ENCODE results near the gene HACL1.

Gene HACL1

GRCh38 chr3:15601399-15602145, at the start of gene HACL1, which contains the start of gene BTD:
Gene HACL1, minus strand, starts transcription at chr3:15601569. Its CDS starts 106 bp downstream, at chr3:15601463.
Gene BTD, plus strand, starts transcription at chr3:15601745. Its CDS starts 33,695 bp downstream, at chr3:15635440.
- no peak for DNase-seq

- no peak for DNase-seq
These were observed 48.5 kb upstream of the HACL1 start for GRCh38 chr3:15649858-15650257.

GRCh38 chr3:15649341-15649740, 48.0 kb upstream of the HACL1 start:
- DNase-seq, result no peak

- DNase-seq, result peak; percentile 20
These were observed 46.3 kb upstream of the HACL1 start for GRCh38 chr3:15647611-15648167.

GRCh38 chr3:15646851-15647511, 45.6 kb upstream of the HACL1 start:
- peak; percentile 87 for DNase-seq

GRCh38 chr3:15645740-15646501, 44.6 kb upstream of the HACL1 start:
- peak; percentile 97 for DNase-seq

- DNase-seq, result no peak
These were observed 43.9 kb upstream of the HACL1 start for GRCh38 chr3:15645246-15645645.

GRCh38 chr3:15638891-15639262, 37.5 kb upstream of the HACL1 start:
- no peak for DNase-seq

GRCh38 chr3:15638193-15638890, 37.0 kb upstream of the HACL1 start:
- DNase-seq, result no peak

GRCh38 chr3:15637131-15637951, 36.0 kb upstream of the HACL1 start:
- no peak for DNase-seq

GRCh38 chr3:15636028-15636709, 34.8 kb upstream of the HACL1 start:
- peak; percentile 9 for DNase-seq

- no peak for DNase-seq
These were observed 33.8 kb upstream of the HACL1 start for GRCh38 chr3:15635121-15635661.

- no peak for DNase-seq
These were observed 33.3 kb upstream of the HACL1 start for GRCh38 chr3:15634671-15635070.

GRCh38 chr3:15633766-15634598, 32.6 kb upstream of the HACL1 start:
- DNase-seq, result no peak

- DNase-seq, result peak; percentile 13
These were observed 31.8 kb upstream of the HACL1 start for GRCh38 chr3:15633159-15633558.

- no peak for DNase-seq
These were observed 30.8 kb upstream of the HACL1 start for GRCh38 chr3:15632212-15632580.

- no peak for DNase-seq
These were observed 30.2 kb upstream of the HACL1 start for GRCh38 chr3:15631426-15632211.

- peak; percentile 40 for DNase-seq
These were observed 29.4 kb upstream of the HACL1 start for GRCh38 chr3:15630646-15631350.

Measured in kidney glomerular epithelial cell (primary cell).